Effector CD8-positive, alpha-beta T cell (primary cell): Measurements from ENCODE around the gene FDXACB1.
A peak's percentile ranks its signal among the peaks of the same experiment; 100 is the strongest.

ENCODE experiments used
- DNase-seq: peaks from one replicate; lab custom pipeline; 2025; lab: John Stamatoyannopoulos, UW
- total RNA-seq, 4 experiments: gene quantifications; one replicate each; lab custom pipeline; 2026; lab: John Stamatoyannopoulos, UW

FDXACB1 gene
- total RNA-seq: 2.4 to 5.4 (median 4.5) reads per million in 4 experiments

DNA sequence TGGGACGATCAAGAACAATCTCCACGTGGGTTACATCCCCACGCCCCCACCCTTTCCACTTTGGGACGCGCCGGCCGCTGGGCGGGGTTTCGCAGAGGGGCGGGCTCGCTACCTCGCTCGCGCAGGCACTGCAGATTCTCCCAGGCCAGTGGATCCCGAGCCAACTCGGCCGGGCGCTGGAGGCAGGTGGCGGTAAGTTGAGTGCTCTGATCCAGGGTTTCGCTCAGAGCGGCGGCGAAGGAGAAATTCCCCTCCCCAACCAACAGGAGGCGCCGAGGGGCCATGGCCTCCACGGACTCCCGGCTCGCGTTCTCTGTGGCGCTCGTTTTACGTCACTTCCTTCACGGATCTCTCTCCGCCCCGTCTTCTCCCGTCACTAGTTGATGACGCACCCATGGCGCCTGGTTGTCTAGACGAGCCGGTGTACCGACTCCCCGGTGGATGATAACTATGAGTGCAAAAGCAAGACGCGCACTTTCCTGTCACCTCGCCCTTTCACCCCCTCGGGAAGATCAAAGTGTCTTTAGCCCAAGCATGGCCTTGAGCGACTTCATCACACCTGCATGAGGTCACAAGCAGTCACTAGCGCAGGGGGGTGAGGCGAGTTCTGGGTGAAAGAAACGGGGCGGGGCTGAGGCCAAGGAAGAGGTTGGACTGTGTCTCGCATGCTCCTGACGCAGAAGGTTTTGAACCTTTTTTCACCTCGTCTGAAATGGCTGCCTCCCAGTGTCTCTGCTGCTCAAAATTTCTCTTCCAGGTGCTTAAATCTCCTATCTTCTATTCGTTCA lies at the start of gene FDXACB1, which contains the start of gene CFAP68:
TSS of gene FDXACB1 (minus strand) at position 317 of the 788 bp plus-strand sequence. CDS start at position 284, 33 bp downstream.
TSS of gene CFAP68 (plus strand) at position 693 of the 788 bp plus-strand sequence. CDS start at position 713, 20 bp downstream.
- DNase-seq: peak; percentile 96

- peak; percentile 94 for DNase-seq
These were observed 47.8 kb upstream of the FDXACB1 start for GRCh38 chr11:111926505-111927391.

- no peak for DNase-seq
These were observed 47.0 kb upstream of the FDXACB1 start for GRCh38 chr11:111925953-111926352.

DNA sequence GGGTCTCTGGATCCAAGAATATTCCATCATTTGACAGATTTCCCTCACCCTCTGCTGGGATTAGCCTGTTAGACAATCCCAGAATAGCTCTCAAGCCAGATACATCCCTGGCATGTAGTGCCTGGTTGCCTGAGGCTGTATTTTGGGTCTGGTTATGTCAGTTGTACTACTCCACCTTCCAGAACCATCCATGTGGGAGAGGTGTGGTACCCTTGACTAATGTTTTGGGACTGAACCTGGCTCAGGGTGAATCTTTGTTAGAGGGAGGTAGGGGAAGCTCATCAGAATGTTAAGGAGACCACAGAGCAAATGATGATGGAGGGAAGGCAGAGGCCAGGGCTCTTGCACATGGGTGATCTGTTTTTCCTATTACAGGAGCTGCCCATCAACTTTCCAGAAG lies 45.0 kb upstream of the FDXACB1 start:
- no peak for DNase-seq

DNA sequence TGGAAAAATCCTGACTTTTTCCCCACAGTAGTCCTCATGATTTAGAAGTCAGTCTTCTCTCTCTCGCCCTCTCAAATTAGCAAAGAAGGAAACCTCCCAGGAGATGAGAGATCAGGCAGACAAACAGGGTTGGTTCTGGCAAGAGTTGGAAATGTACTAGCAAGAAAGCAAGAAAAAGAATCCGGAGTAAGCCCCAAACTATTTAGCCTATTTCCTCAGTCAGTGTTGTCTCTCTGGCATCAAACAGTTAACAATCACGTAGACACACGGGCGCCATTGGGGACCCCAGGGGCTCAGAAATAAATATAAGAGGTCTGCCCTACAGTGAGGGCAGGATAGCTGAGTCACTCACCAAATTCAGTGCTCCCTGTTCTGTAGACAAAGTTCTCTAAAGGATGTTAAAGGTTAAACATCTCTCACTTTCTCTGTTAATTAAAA lies 44.4 kb upstream of the FDXACB1 start:
- no peak for DNase-seq

GRCh38 chr11:111922803-111923202 lies 43.8 kb upstream of the FDXACB1 start:
- DNase-seq: no peak

DNA sequence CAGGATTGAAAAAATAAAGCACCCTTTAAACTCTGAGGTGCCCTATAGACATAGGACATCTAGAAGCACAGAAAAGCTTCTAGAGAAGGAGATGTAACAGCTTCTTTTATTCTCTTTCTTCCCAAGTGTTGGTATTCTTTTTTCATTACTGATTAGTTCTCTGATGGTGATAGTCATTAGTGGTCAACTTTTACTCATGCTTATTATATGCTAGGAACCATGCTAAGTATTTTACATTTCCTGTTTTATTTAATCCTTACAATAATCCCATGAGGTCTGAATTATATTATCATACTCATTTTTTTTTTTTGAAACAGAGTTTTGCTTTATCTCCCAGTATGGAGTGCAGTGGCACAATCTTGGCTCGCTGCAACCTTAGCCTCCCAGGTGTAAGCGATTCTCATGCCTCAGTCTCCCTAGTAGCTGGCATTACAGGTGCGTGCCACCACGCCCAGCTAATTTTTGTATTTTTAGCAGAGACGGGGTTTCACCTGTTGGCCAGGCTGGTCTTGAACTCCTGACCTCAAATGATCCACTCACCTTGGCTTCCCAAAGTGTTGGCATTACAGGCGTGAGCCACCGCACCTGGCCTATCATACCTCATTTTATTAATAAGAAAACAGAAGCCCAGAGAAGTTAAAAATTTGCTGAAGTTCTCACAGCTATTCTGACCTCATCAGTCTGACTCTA lies 42.7 kb upstream of the FDXACB1 start:
- no peak for DNase-seq

DNA sequence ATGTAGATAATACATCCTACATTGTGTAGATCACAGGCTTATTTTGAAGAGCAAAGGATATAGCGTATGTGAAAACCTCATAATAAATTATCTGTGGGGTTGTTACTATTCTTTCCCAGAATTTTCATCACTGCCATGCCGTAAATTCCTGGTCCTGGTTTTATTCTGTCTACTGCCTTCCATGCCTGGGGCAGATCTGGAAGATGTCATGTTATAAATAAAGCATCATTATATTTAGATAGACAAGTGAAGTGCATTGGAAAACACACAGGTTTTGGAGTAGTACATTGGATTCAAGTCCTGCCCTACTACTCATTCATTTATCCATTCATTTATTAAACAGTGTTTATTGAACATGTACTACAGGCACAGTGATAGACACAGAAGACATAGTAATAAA lies 41.9 kb upstream of the FDXACB1 start:
- no peak for DNase-seq

DNA sequence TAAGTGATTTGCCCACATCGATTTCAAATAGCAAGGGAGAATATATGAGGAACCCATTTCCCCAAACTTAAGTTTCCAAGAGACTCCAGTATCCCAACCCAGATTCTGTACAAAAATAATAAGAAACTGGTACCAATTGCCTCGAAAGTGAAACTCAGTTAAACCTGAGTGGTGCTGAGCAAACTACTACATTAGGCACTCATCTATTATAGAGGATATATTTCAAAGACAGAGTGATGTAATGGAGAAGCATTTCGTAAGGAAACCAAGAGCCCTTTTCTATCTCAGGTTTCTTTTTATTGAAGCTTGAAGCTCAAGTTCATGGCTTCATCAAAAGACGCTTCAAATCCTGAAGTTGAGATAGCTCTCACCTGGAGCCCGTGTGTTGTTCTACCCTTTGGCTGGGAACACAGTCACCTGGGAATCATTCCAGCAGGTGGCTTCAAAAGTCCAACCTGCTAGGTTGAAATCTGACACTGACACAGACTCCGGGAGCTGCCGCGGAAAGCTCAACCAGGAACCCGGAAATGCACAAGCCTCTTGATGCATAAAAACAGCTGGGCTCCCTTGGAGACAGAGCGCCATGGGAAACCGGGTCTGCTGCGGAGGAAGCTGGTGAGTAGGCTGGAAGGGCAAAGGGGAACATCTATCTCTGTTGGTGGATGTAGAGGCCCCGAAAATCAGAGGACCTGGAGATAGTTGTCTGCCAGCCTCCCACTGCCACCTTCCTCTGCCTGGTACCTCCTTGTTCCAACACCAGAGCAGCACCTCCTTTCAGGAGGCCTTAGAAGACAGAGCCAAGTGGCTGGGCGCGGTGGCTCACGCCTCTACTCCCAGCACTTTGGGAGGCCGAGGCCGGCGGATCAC lies 39.7 kb upstream of the FDXACB1 start, which contains the start of gene C11orf52:
TSS of gene C11orf52 (plus strand) at position 524 of the 867 bp plus-strand sequence. CDS start at position 584, 60 bp downstream.
- DNase-seq: no peak

DNA sequence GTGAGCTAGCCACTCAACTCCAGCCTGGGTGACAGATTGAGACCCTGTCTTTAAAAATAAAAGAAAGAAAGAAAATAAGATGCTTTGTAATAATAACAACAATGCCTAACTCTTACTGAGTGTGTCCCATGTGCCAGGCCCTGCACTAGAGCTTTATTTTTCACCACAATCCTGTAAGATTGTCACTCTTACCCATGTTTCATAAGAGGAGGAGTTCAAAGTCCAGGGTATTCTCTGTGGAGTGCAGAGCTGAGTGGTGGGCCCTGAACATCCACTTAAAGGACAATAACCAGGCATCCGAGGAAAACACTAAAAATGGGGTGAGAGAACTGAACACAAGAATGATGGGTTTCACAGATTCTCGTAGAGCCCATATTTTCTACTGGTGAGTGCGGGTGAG lies 38.8 kb upstream of the FDXACB1 start:
- DNase-seq: no peak

DNA sequence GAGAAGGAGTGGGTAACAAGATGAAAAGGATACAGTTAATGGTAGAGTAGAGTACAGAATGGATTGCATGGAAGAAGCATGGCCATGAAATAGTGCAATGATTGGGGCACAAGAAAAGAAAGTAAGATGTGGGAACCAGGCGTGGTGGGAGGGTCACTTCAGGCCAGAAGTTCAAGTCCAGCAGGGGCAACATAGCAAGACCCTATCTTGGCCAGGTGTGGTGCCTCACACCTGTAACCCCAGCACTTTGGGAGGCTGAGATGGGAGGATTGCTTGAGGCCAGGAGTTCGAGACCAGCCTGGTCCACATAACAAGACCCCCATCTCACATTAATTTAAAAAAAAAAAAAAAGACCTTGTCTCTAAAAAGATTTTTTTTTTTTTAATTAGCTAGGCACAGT lies 38.3 kb upstream of the FDXACB1 start:
- DNase-seq: no peak

DNA sequence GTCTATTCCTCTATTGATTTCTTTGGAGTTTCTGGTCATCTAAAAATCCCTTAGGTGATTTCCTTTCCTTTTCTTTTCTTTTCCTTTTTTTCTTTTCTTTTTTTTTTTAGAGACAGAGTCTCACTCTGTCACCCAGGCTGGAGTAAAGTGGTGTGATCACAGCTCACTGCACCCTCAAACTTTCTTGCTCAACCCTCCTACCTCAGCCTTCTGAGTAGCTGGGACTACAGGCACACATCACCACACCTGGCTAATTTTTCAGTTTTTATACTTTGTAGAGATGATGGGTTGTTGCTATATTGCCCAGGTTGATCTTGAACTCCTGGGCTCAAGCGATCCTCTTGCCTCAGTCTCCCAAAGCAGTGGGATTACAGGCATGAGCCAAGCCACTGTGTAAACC lies 37.8 kb upstream of the FDXACB1 start:
- DNase-seq: no peak

DNA sequence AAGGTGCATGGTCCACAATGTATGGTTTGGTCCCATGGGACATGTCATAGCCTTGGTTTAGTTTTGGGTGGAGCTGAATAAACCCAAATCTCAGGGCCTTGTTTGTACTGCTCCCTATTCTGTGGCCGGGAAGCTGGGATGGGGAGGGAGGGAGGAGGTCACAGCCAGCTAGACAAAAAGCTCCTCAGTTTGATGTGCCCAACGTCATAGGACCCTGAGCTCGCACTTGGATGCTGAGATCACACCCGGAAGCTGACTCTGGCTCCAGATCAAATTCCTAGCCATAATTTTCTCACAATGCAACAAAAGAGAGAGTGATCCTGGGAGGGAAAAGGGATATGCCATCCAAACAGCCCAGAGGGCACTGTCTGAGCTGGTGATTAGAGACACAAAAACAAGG lies 35.0 kb upstream of the FDXACB1 start:
- no peak for DNase-seq

GRCh38 chr11:111913031-111913861 lies 34.3 kb upstream of the FDXACB1 start:
- DNase-seq: no peak

DNA sequence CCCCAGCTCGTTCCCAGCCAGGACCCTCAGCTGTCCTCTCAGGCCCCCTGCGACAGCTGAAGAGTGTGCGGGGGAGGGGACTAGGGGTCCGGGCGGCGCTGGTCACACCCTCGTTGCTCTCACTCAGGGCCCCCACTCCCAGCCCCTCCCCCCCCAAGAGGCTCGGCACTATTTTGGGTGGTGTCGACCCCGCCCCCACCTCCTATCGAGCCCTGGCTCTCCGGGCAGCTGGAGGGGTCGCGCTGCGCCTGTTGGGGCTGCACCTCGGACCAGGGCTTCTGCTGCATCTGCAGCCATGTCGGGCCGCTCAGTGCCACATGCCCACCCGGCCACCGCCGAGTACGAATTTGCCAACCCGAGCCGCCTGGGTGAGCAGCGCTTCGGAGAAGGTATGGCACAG lies 33.6 kb upstream of the FDXACB1 start, which contains the start of gene HSPB2:
TSS of gene HSPB2 (plus strand) at position 200 of the 400 bp plus-strand sequence. CDS start at position 296, 96 bp downstream.
- DNase-seq: no peak

- DNase-seq: no peak
These were observed 32.8 kb upstream of the FDXACB1 start, which contains the start of gene CRYAB for GRCh38 chr11:111911563-111912401. Gene CRYAB, minus strand, starts transcription at chr11:111911770. Its CDS starts 46 bp downstream, at chr11:111911724.

GRCh38 chr11:111910676-111911562 lies 32.0 kb upstream of the FDXACB1 start:
- no peak for DNase-seq

DNA sequence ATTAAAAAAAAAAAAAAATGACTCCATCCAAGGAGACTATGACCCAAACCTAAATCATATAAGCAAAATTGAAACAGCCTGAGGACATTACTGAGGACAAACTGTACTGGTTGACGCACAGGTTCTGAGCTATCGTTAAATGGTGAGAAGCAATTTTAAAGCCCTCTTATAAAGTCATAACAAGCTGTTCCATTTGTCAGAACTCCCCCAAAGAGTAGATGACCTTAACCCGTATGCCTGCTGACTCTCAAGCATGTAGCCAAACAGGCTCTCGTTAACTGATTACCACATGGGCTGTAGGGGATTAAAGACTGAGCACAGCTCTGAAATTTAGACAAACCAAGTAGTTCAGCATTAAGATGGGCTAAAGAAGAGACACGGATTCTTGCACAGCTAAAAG lies 30.4 kb upstream of the FDXACB1 start:
- DNase-seq: no peak
